BLaER1 treated with 17β-estradiol and CSF1 and Interleukin-3, amounts not matched to agents 10 nM and 100 nM (cell line): Measurements from ENCODE around the gene PLEKHA5.

Source experiments
- H3K27ac ChIP-seq, 11 experiments: shearing (Covaris generic); formaldehyde crosslinking; 2 replicates each; pipeline ENCODE4 v1.8.1; 2022
- H3K27me3 ChIP-seq, 11 experiments: shearing (Covaris generic); formaldehyde crosslinking; 2 replicates each; pipeline ENCODE4 v1.8.1; 2022
- H3K36me3 ChIP-seq, 11 experiments: shearing (Covaris generic); formaldehyde crosslinking; 2 replicates each; pipeline ENCODE4 v1.8.1; 2022
- H3K4me1 ChIP-seq, 10 experiments: shearing (Covaris generic); formaldehyde crosslinking; 2 replicates each; pipeline ENCODE4 v1.8.1; 2022
- H3K4me2 ChIP-seq, 11 experiments: shearing (Covaris generic); formaldehyde crosslinking; 2 replicates each; pipeline ENCODE4 v1.8.1; 2022
- H3K4me3 ChIP-seq, 10 experiments: shearing (Covaris generic); formaldehyde crosslinking; 2 replicates each; pipeline ENCODE4 v1.8.1; 2022
- H3K9ac ChIP-seq, 11 experiments: shearing (Covaris generic); formaldehyde crosslinking; 2 replicates each; pipeline ENCODE4 v1.8.1; 2022
- H3K9me3 ChIP-seq, 11 experiments: shearing (Covaris generic); formaldehyde crosslinking; replicated peaks in 1 of 11; 2 replicates each; pipeline ENCODE4 v1.8.1; 2022
- H4K20me1 ChIP-seq, 11 experiments: shearing (Covaris generic); formaldehyde crosslinking; 2 replicates each; pipeline ENCODE4 v1.8.1; 2022
- Cebpa-rat ChIP-seq, 11 experiments: shearing (Covaris generic); IDR thresholded peaks; 2 replicates each; pipeline ENCODE4 v1.8.1; 2022

Gene PLEKHA5

DNA sequence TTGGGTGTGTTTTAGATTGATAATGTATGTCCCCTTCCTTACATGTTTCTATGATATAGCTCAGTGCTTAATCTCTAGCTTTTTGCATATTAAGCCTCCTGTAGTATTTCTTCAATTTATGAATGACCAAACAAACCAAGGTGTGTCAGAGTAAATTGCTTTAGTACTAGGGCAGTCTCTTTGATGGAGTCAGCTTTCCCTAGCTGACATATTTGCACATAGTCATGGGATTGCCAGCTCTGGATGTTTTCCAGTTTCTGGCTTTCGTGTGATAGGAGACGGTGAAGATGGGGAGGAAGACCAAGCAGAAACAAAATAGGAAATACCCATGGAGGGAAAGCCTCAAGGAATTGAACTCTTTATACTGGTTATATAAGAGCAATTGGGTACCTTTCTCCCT lies 148.9 kb downstream of the PLEKHA5 start:
- Histone ChIP-seq H3K4me3 (no peak overlapping the region), H3K9ac (no peak overlapping the region), H3K27me3 (no peaks in the 10 kb centered on the region), H4K20me1 (no peaks in the 10 kb centered on the region), H3K27ac (no peak overlapping the region), H3K36me3 (peaks cover 0 to 35% (median 18%) of the 10 kb centered on the region in 11 experiments; a peak in 19 of 22 replicates), H3K9me3 (peaks cover 0 to 11% (median 0%) of the 10 kb centered on the region in 11 experiments; a peak in 1 of 22 replicates), H3K4me1 (peaks cover 9 to 13% (median 12%) of the 10 kb centered on the region in 10 experiments), H3K4me2 (no peak overlapping the region)
- TF ChIP-seq Cebpa-rat (IDR thresholded peaks at IDR 0.05): no peak

- H3K4me1 ChIP-seq: no peaks in the 10 kb centered on the region
- no peak overlapping the region for H3K27ac ChIP-seq
- peaks cover 0 to 21% (median 8%) of the 10 kb centered on the region in 11 experiments; a peak in 12 of 22 replicates for H3K36me3 ChIP-seq
- H3K4me3 ChIP-seq: no peak overlapping the region
- TF ChIP-seq Cebpa-rat (IDR thresholded peaks at IDR 0.05): no peak
- H3K4me2 ChIP-seq: no peak overlapping the region
- no peaks in the 10 kb centered on the region for H3K9me3 ChIP-seq
- H4K20me1 ChIP-seq: no peaks in the 10 kb centered on the region
- no peaks in the 10 kb centered on the region for H3K27me3 ChIP-seq
- H3K9ac ChIP-seq: no peak overlapping the region
These were observed 152.7 kb downstream of the PLEKHA5 start for GRCh38 chr12:19282133-19282699.

DNA sequence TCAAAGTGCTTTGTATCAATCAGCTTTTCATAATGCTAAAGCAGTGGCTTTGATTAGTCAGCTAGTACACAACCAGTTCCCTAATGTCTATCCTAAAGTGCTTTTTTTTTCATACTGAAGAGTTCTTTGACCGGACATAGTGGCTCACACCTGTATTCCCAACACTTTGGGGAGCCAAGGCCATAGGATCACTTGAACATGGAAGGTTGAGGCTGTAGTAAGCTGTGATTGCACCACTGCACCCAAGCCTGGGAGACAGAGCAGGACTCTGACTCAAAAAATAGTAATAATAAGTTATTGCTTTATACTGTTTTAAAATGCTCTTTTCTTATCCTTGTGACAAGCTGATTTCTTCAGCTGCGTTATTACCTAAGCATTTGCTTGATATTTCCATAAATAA lies 155.1 kb downstream of the PLEKHA5 start:
- no peaks in the 10 kb centered on the region for H4K20me1 ChIP-seq
- peaks cover 0 to 21% (median 8%) of the 10 kb centered on the region in 11 experiments; a peak in 12 of 22 replicates for H3K36me3 ChIP-seq
- no peaks in the 10 kb centered on the region for H3K27me3 ChIP-seq
- H3K9me3 ChIP-seq: no peaks in the 10 kb centered on the region
- H3K27ac ChIP-seq: no peak overlapping the region
- H3K9ac ChIP-seq: no peak overlapping the region
- no peaks in the 10 kb centered on the region for H3K4me1 ChIP-seq
- TF ChIP-seq Cebpa-rat (IDR thresholded peaks at IDR 0.05): no peak
- no peak overlapping the region for H3K4me2 ChIP-seq
- H3K4me3 ChIP-seq: no peak overlapping the region

GRCh38 chr12:19285793-19286448 lies 156.4 kb downstream of the PLEKHA5 start:
- Histone ChIP-seq H4K20me1 (no peaks in the 10 kb centered on the region), H3K36me3 (peaks cover 0 to 16% (median 8%) of the 10 kb centered on the region in 11 experiments; a peak in 12 of 22 replicates), H3K9me3 (no peaks in the 10 kb centered on the region)

DNA sequence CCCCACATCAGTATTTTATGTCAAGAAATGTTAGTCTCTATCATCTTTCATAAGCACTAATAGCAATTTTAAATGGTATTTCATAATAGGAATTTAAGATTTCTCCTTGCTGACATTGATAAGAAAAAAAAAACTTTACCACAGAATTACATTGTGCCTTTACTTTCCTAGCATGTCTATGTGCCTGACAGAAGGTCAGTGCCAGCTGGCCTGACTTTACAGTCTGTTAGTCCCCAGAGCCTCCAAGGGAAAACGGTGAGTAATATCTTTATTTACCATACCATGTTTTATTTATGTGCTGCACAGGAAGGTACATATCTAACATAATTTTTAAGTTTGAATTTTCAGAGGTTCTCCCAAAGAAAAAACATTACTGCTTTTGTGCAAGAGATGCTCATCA lies 157.8 kb downstream of the PLEKHA5 start:
- no peak overlapping the region for H3K27ac ChIP-seq
- H3K9me3 ChIP-seq: no peaks in the 10 kb centered on the region
- H3K36me3 ChIP-seq: peaks cover 0 to 12% (median 6%) of the 10 kb centered on the region in 11 experiments; a peak in 10 of 22 replicates
- no peak overlapping the region for H3K9ac ChIP-seq
- TF ChIP-seq Cebpa-rat (IDR thresholded peaks at IDR 0.05): no peak
- H3K27me3 ChIP-seq: no peaks in the 10 kb centered on the region
- H3K4me2 ChIP-seq: no peak overlapping the region
- H3K4me3 ChIP-seq: no peak overlapping the region
- H3K4me1 ChIP-seq: no peaks in the 10 kb centered on the region
- no peaks in the 10 kb centered on the region for H4K20me1 ChIP-seq

More at GRCh38 chr12:19285793-19286448, 156.4 kb downstream of the PLEKHA5 start:
- no peak for TF ChIP-seq Cebpa-rat (IDR thresholded peaks at IDR 0.05)
- Histone ChIP-seq H3K9ac (no peak overlapping the region), H3K27me3 (no peaks in the 10 kb centered on the region), H3K27ac (no peak overlapping the region), H3K4me2 (no peak overlapping the region), H3K4me3 (no peak overlapping the region), H3K4me1 (no peaks in the 10 kb centered on the region)

DNA sequence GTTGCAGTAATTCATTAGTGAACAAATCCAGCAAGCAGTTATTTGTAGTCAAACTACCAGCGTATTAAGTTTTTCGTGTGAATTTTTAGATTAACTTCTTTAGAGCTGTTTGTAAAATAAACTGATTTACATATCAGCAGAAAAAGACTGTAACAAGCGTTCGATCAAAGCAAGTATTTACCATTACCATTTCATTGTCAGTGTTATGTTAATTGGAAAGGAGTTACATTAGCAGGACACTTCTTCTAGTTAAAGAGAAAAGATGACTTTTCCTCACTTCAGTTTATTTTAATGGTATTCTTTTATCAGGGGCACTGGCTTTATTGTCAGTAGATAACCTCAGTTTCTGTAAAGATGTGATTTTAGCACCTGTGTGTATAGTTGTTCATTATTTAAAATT lies 158.6 kb downstream of the PLEKHA5 start:
- no peak overlapping the region for H3K4me3 ChIP-seq
- TF ChIP-seq Cebpa-rat (IDR thresholded peaks at IDR 0.05): no peak

DNA sequence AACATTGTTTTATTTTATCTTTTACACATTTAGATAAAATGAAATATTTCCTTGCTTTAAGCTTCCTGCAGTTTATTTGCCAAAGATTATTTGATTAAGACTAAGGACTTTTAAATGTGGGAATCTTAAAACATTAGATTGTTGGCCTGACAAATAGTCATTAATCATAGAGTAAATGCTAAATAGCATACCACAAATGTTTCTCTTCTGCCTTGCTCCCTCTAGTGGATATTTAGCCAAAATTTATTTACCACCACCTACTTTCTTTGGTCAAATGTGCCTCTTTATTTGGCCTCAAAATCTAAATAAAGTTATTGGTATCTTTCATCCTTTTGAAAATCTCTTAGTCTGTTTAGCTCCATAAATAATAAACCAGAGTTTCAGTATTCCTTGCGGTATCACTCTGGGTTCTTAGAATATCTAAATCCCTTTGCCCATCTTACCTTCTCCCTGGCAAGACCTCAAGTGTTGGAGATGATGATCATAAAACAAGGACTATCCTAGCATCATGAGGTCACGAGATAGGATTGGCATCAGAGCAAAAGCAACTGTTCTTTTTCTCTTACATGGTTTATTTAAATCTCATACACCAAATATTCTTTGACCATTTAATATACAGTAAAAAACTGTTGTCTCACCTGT lies 159.2 kb downstream of the PLEKHA5 start:
- no peaks in the 10 kb centered on the region for H3K4me1 ChIP-seq
- no peaks in the 10 kb centered on the region for H4K20me1 ChIP-seq
- no peak overlapping the region for H3K4me3 ChIP-seq
- H3K9ac ChIP-seq: no peak overlapping the region
- no peak for TF ChIP-seq Cebpa-rat (IDR thresholded peaks at IDR 0.05)
- no peaks in the 10 kb centered on the region for H3K27me3 ChIP-seq
- no peak overlapping the region for H3K4me2 ChIP-seq
- H3K27ac ChIP-seq: no peak overlapping the region
- peaks cover 0 to 5% (median 1%) of the 10 kb centered on the region in 11 experiments; a peak in 7 of 22 replicates for H3K36me3 ChIP-seq
- no peaks in the 10 kb centered on the region for H3K9me3 ChIP-seq

More for the DNA sequence above, 158.6 kb downstream of the PLEKHA5 start:
- H3K9ac ChIP-seq: no peak overlapping the region
- no peak overlapping the region for H3K27ac ChIP-seq
- no peaks in the 10 kb centered on the region for H4K20me1 ChIP-seq
- no peaks in the 10 kb centered on the region for H3K27me3 ChIP-seq
- H3K9me3 ChIP-seq: no peaks in the 10 kb centered on the region
- peaks cover 0 to 11% (median 6%) of the 10 kb centered on the region in 11 experiments; a peak in 10 of 22 replicates for H3K36me3 ChIP-seq
- H3K4me1 ChIP-seq: no peaks in the 10 kb centered on the region
- no peak overlapping the region for H3K4me2 ChIP-seq

- Histone ChIP-seq H3K27me3 (no peaks in the 10 kb centered on the region), H3K9me3 (no peaks in the 10 kb centered on the region), H3K9ac (no peak overlapping the region), H3K36me3 (no peaks in the 10 kb centered on the region; a peak in 1 of 22 replicates), H3K27ac (no peak overlapping the region), H3K4me2 (no peak overlapping the region), H3K4me1 (peaks cover 0 to 4% (median 0%) of the 10 kb centered on the region in 10 experiments; a peak in 2 of 20 replicates), H3K4me3 (no peak overlapping the region), H4K20me1 (no peaks in the 10 kb centered on the region; a peak in 1 of 22 replicates)
- no peak for TF ChIP-seq Cebpa-rat (IDR thresholded peaks at IDR 0.05)
These were observed 169.5 kb downstream of the PLEKHA5 start for GRCh38 chr12:19298836-19299605.

GRCh38 chr12:19299765-19300164 lies 170.2 kb downstream of the PLEKHA5 start:
- Histone ChIP-seq H3K9ac (no peak overlapping the region), H3K4me3 (no peak overlapping the region), H3K4me2 (no peak overlapping the region), H3K36me3 (peaks cover 0 to 2% (median 0%) of the 10 kb centered on the region in 11 experiments; a peak in 3 of 22 replicates), H3K9me3 (peaks cover 0 to 2% (median 0%) of the 10 kb centered on the region in 11 experiments; a peak in 3 of 22 replicates), H4K20me1 (no peaks in the 10 kb centered on the region; a peak in 1 of 22 replicates), H3K27ac (no peak overlapping the region), H3K27me3 (no peaks in the 10 kb centered on the region), H3K4me1 (peaks cover 0 to 4% (median 0%) of the 10 kb centered on the region in 10 experiments; a peak in 2 of 20 replicates)
- TF ChIP-seq Cebpa-rat (IDR thresholded peaks at IDR 0.05): no peak
